OCI-LY3 (cell line): ENCODE data around the gene DAZAP1.
A peak's percentile ranks its signal among the peaks of the same experiment; 100 is the strongest.

Experiments
- H2AFZ ChIP-seq: fragments of 200-600, 300-600 bp; shearing (Covaris generic); 2 replicates; pipeline ENCODE4 v1.6.0; 2014; ENCODE audit warnings: antibody characterized with exemption, low read depth, low read length
- H3K27ac ChIP-seq: fragments of 200-600, 300-600 bp; sonication (generic); 2 replicates; pipeline ENCODE4 v1.5.1; 2014; ENCODE audit warnings: mild to moderate bottlenecking, low read length, moderate library complexity, mixed read lengths
- H3K27me3 ChIP-seq: fragments of 200-600, 300-600 bp; sonication (generic); 2 replicates; pipeline ENCODE4 v1.6.1; 2014; ENCODE audit warnings: low read depth, low read length, mixed read lengths
- H3K36me3 ChIP-seq: fragments of 200-600, 300-600 bp; sonication (generic); replicated peaks from 2 replicates; pipeline ENCODE3; 2014; ENCODE audit warnings: low read depth, low read length, mixed read lengths
- H3K4me1 ChIP-seq: fragments of 300-600, 200-600 bp; sonication (generic); 2 replicates; pipeline ENCODE4 v1.6.1; 2014; ENCODE audit warnings: low read length, mixed read lengths
- H3K4me2 ChIP-seq: fragments of 200-600, 300-600 bp; sonication (generic); 2 replicates; pipeline ENCODE4 v1.6.1; 2014; ENCODE audit warnings: low read length, mixed read lengths
- H3K4me3 ChIP-seq: fragments of 300-600, 200-600 bp; sonication (generic); 2 replicates; pipeline ENCODE4 v1.5.1; 2014; ENCODE audit warnings: antibody characterized with exemption, mild to moderate bottlenecking, low read length, moderate library complexity
- H3K79me2 ChIP-seq: fragments of 300-600, 200-600 bp; shearing (Covaris generic); 2 replicates; pipeline ENCODE4 v1.6.1; 2014; ENCODE audit warnings: mild to moderate bottlenecking, low read length, mixed read lengths
- H3K9ac ChIP-seq: fragments of 300-600, 200-600 bp; shearing (Covaris generic); 2 replicates; pipeline ENCODE4 v1.6.0; 2014; ENCODE audit warnings: mild to moderate bottlenecking, low read length, moderate library complexity
- H3K9me3 ChIP-seq: fragments of 200-600, 300-600 bp; shearing (Covaris generic); 2 replicates; pipeline ENCODE4 v1.6.1; 2014; ENCODE audit warnings: low read length, mixed read lengths; ENCODE audit not compliant: insufficient read depth
- H4K20me1 ChIP-seq: fragments of 200-600, 300-600 bp; sonication (generic); 2 replicates; pipeline ENCODE4 v1.6.1; 2016; ENCODE audit warnings: low read length, mixed read lengths; ENCODE audit not compliant: insufficient read depth
- CTCF ChIP-seq: fragments of 200-600, 300-600 bp; sonication (generic); IDR thresholded peaks from 2 replicates; pipeline ENCODE4 v1.5.1; 2014; ENCODE audit warnings: antibody characterized with exemption, low read length, low read depth
- EZH2phosphoT487 ChIP-seq: fragments of 200-600 bp; shearing (Covaris generic); IDR thresholded peaks from 2 replicates; pipeline ENCODE4 v1.6.1; 2018; ENCODE audit warnings: antibody characterized with exemption, mixed run types, low read depth

DAZAP1 gene

DNA sequence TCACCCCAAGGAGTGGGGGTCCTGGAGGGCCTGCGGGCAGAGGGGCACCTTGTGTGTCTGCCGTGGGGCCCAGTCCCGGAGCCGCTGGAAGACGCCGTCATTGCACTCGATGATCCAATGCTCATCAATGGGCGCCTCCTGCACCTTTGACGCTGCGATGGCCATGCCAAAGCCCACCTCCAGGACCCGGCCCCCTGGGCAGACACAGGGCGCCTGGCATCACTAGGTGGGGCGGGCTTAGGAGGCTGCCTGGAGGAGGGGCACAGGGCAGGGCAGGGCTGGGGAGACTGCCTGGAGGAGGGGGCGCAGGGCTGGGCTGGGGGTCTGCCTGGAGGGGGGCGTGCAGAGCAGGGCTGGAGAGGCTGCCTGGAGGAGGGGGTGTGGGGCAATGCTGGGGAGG is 7.6 kb upstream of the DAZAP1 start:
- Histone ChIP-seq H3K4me2 (no peak overlapping the region), H3K27ac (no peak overlapping the region), H3K9ac (no peak overlapping the region), H3K4me1 (peaks cover 6% of the 10 kb centered on the region), H3K9me3 (no peaks in the 10 kb centered on the region), H3K36me3 (no peaks in the 10 kb centered on the region), H3K27me3 (0 out of 2 replicates have a peak, but pooled peaks cover 2% of the 10 kb centered on the region), H3K79me2 (no peaks in the 10 kb centered on the region), H4K20me1 (no peaks in the 10 kb centered on the region; the same call in 1 of the 2 replicates), H3K4me3 (no peak overlapping the region), H2AFZ (no peak overlapping the region)
- TF ChIP-seq EZH2phosphoT487 (no peak), CTCF (no peak)

- H2AFZ ChIP-seq = no peak overlapping the region
- H3K4me3 ChIP-seq = no peak overlapping the region
- H3K27ac ChIP-seq = no peak overlapping the region
- 0 out of 2 replicates have a peak, but pooled peaks cover 2% of the 10 kb centered on the region for H3K27me3 ChIP-seq
- no peak overlapping the region for H3K9ac ChIP-seq
- no peaks in the 10 kb centered on the region for H3K9me3 ChIP-seq
- H4K20me1 ChIP-seq = no peaks in the 10 kb centered on the region; the same call in 1 of the 2 replicates
- no peak overlapping the region for H3K4me2 ChIP-seq
- H3K79me2 ChIP-seq = no peaks in the 10 kb centered on the region
- peaks cover 6% of the 10 kb centered on the region for H3K4me1 ChIP-seq
- H3K36me3 ChIP-seq = no peaks in the 10 kb centered on the region
- TF ChIP-seq EZH2phosphoT487 = no peak
- TF ChIP-seq CTCF = no peak
Measured at GRCh38 chr19:1400281-1401137, 6.9 kb upstream of the DAZAP1 start.

GRCh38 chr19:1401138-1401888 is 6.1 kb upstream of the DAZAP1 start, which contains the start of gene GAMT:
Gene GAMT (minus strand): TSS chr19:1401542. CDS start chr19:1401476, 66 bp downstream.
- no peaks in the 10 kb centered on the region for H4K20me1 ChIP-seq
- H3K9ac ChIP-seq = no peak within 1 kb of the TSS
- H3K4me1 ChIP-seq = peaks cover 9% of the 10 kb centered on the region
- TF ChIP-seq EZH2phosphoT487 = no peak
- H3K79me2 ChIP-seq = no peaks in the 10 kb centered on the region
- peak within 1 kb of the TSS; percentile 48 for H3K4me2 ChIP-seq
- no peaks in the 10 kb centered on the region for H3K36me3 ChIP-seq
- 0 out of 2 replicates have a peak, but pooled peaks cover 2% of the 10 kb centered on the region for H3K27me3 ChIP-seq
- no peak within 1 kb of the TSS; the same call in 1 of the 2 replicates for H2AFZ ChIP-seq
- no peak within 1 kb of the TSS for H3K27ac ChIP-seq
- H3K9me3 ChIP-seq = no peaks in the 10 kb centered on the region
- peak within 1 kb of the TSS; percentile 56; the same call in 1 of the 2 replicates for H3K4me3 ChIP-seq

DNA sequence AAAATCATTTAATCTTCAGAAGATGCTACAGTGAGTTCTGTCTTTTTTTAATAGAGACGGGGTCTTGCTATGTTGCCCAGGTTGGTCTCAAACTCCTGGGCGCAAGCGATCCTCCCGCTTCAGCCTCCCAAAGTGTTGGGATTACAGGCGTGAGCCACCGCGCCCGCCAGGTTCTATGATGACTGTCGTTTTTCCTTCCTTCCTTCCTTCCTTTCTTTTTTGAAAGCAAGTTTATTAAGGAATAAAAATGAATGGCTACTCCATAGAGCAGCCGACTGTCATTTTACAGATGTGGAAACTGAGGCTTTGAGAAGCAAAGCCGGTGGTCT is 5.5 kb upstream of the DAZAP1 start:
- Histone ChIP-seq H3K27ac (no peak overlapping the region), H2AFZ (no peak overlapping the region)

More for the DNA sequence above, 5.5 kb upstream of the DAZAP1 start:
- Histone ChIP-seq H3K9ac (no peak overlapping the region), H3K36me3 (no peaks in the 10 kb centered on the region), H3K4me3 (no peak overlapping the region), H3K4me1 (peaks cover 12% of the 10 kb centered on the region), H3K9me3 (no peaks in the 10 kb centered on the region), H4K20me1 (no peaks in the 10 kb centered on the region), H3K27me3 (0 out of 2 replicates have a peak, but pooled peaks cover 2% of the 10 kb centered on the region), H3K79me2 (no peaks in the 10 kb centered on the region), H3K4me2 (0 out of 2 replicates have a peak overlapping the region, but pooled peaks have one; percentile 48)
- TF ChIP-seq CTCF (no peak), EZH2phosphoT487 (no peak)
